ENCODE measurements around the gene INPP5A.

The INPP5A gene

GRCh38 chr10:132723330-132723970, 185.9 kb downstream of the INPP5A start:
- DNase-seq (ENCODE audit: low read depth) = no peak
- TF ChIP-seq CTCF (IDR thresholded peaks at IDR 0.05; ENCODE audit: low read depth, low read length, missing control alignments) = no peak
- H3K4me3 ChIP-seq (ENCODE audit: low read depth, low read length) = no peak overlapping the region

- no peak for TF ChIP-seq CTCF (IDR thresholded peaks at IDR 0.05; ENCODE audit: low read depth, low read length, missing control alignments)
- DNase-seq (ENCODE audit: low read depth) = no peak
- H3K4me3 ChIP-seq (ENCODE audit: low read depth, low read length) = no peak overlapping the region
Observed at GRCh38 chr10:132724446-132724845, 186.9 kb downstream of the INPP5A start.

- DNase-seq (ENCODE audit: low read depth) = no peak
- TF ChIP-seq CTCF (IDR thresholded peaks at IDR 0.05; ENCODE audit: low read depth, low read length, missing control alignments) = no peak
- H3K4me3 ChIP-seq (ENCODE audit: low read depth, low read length) = no peak overlapping the region
Observed at GRCh38 chr10:132725202-132725601, 187.6 kb downstream of the INPP5A start.

- DNase-seq (ENCODE audit: low read depth) = no peak
- H3K4me3 ChIP-seq (ENCODE audit: low read depth, low read length) = no peak overlapping the region
- no peak for TF ChIP-seq CTCF (IDR thresholded peaks at IDR 0.05; ENCODE audit: low read depth, low read length, missing control alignments)
Observed at GRCh38 chr10:132726194-132726593, 188.6 kb downstream of the INPP5A start.

GRCh38 chr10:132726951-132727350, 189.4 kb downstream of the INPP5A start:
- H3K4me3 ChIP-seq (ENCODE audit: low read depth, low read length) = no peak overlapping the region
- no peak for DNase-seq (ENCODE audit: low read depth)
- no peak for TF ChIP-seq CTCF (IDR thresholded peaks at IDR 0.05; ENCODE audit: low read depth, low read length, missing control alignments)

GRCh38 chr10:132727411-132727810, 189.8 kb downstream of the INPP5A start:
- H3K4me3 ChIP-seq (ENCODE audit: low read depth, low read length) = no peak overlapping the region
- no peak for TF ChIP-seq CTCF (IDR thresholded peaks at IDR 0.05; ENCODE audit: low read depth, low read length, missing control alignments)
- DNase-seq (ENCODE audit: low read depth) = no peak

- no peak for TF ChIP-seq CTCF (IDR thresholded peaks at IDR 0.05; ENCODE audit: low read depth, low read length, missing control alignments)
- no peak for DNase-seq (ENCODE audit: low read depth)
- H3K4me3 ChIP-seq (ENCODE audit: low read depth, low read length) = no peak overlapping the region
Observed at GRCh38 chr10:132728321-132728720, 190.7 kb downstream of the INPP5A start.

All from GM12864 (cell line).